Suprapubic skin (tissue), 4 donors: ENCODE data around the gene FAM81B. TPM values are rescaled to one million over a fixed set of nuclear protein-coding genes. Genes with fewer than 3 reads are reported as not detected.

Experiments
- DNase-seq, 2 donors: peaks; one replicate each; pipeline ENCODE4 v3.0.0-alpha.2; 2019; ENCODE audit warnings: low spot score in 2 of 2
- H3K27ac ChIP-seq: fragments of 200-600 bp; sonication (generic); one replicate; pipeline ENCODE4 v1.5.1; 2019
- H3K27me3 ChIP-seq: fragments of 200-600 bp; sonication (generic); one replicate; pipeline ENCODE4 v1.5.1; 2019
- H3K36me3 ChIP-seq: fragments of 200-600 bp; sonication (generic); one replicate; pipeline ENCODE4 v1.5.1; 2019
- H3K4me1 ChIP-seq: fragments of 200-600 bp; sonication (generic); one replicate; pipeline ENCODE4 v1.5.1; 2019
- H3K4me3 ChIP-seq: fragments of 200-600 bp; sonication (generic); one replicate; pipeline ENCODE4 v1.5.1; 2019; ENCODE audit warnings: mild to moderate bottlenecking
- H3K9me3 ChIP-seq: fragments of 200-600 bp; sonication (generic); one replicate; pipeline ENCODE4 v1.5.1; 2019
- CTCF ChIP-seq, 2 donors: fragments of 200-600 bp in 1 of 2; fragments of 450-650 bp in 1 of 2; sonication (generic) in 1 of 2; IDR thresholded peaks; one replicate each; pipeline ENCODE4 v1.5.1; 2016 to 2019; ENCODE audit warnings: antibody characterized with exemption in 2 of 2, mild to moderate bottlenecking in 1 of 2, moderate library complexity in 1 of 2
- EP300 ChIP-seq: sonication (generic); formaldehyde crosslinking; IDR thresholded peaks from one replicate; pipeline ENCODE4 v1.6.1; 2017; ENCODE audit warnings: antibody characterized with exemption
- POLR2A ChIP-seq, 2 donors: fragments of 450-650 bp; IDR thresholded peaks; one replicate each; pipeline ENCODE4 v1.6.1; 2017; ENCODE audit warnings: antibody characterized with exemption in 2 of 2, mild to moderate bottlenecking in 2 of 2, moderate library complexity in 2 of 2
- POLR2AphosphoS5 ChIP-seq, 3 donors: sonication (generic); formaldehyde crosslinking; IDR thresholded peaks; one replicate each; pipeline ENCODE4 v1.6.1; 2017; ENCODE audit warnings: antibody characterized with exemption in 3 of 3
- WGBS: methylation state at CpG from one replicate; pipeline ENCODE4 v1.1.5; 2018; 5-methylcytosine and 5-hydroxymethylcytosine counted together
- total RNA-seq, 4 donors: library from RNA; depleted of rRNA; stranded (reverse); fragments of >200 nt; gene quantifications; one replicate each; pipeline ENCODE4 v1.1.0, GENCODE V29; 2016

FAM81B gene
- total RNA-seq, 4 donors from 2014 or later: not detected

GRCh38 chr5:95375591-95375990 lies 15.6 kb upstream of the FAM81B start:
- no peaks in the 10 kb centered on the region for H3K36me3 ChIP-seq
- no peaks in the 10 kb centered on the region for H3K9me3 ChIP-seq
- no peak overlapping the region for H3K27ac ChIP-seq
- H3K4me1 ChIP-seq: no peaks in the 10 kb centered on the region
- H3K4me3 ChIP-seq: no peak overlapping the region
- no peak for DNase-seq
- no peaks in the 10 kb centered on the region for H3K27me3 ChIP-seq
- no peak for TF ChIP-seq EP300
- no peak for TF ChIP-seq POLR2AphosphoS5 (IDR thresholded peaks at IDR 0.05)
- TF ChIP-seq POLR2A (IDR thresholded peaks at IDR 0.05): no peak
- TF ChIP-seq CTCF (IDR thresholded peaks at IDR 0.05): no peak
- WGBS: 66% methylated on average over 4 of the region's 4 CpGs

- TF ChIP-seq EP300 (no peak), POLR2AphosphoS5 (IDR thresholded peaks at IDR 0.05) (no peak), POLR2A (IDR thresholded peaks at IDR 0.05) (no peak), CTCF (IDR thresholded peaks at IDR 0.05) (no peak)
- no peaks in the 10 kb centered on the region for H3K9me3 ChIP-seq
- 59% methylated on average over 2 of the region's 2 CpGs for WGBS
- H3K4me3 ChIP-seq: no peak overlapping the region
- H3K36me3 ChIP-seq: no peaks in the 10 kb centered on the region
- H3K27me3 ChIP-seq: no peaks in the 10 kb centered on the region
- H3K4me1 ChIP-seq: no peaks in the 10 kb centered on the region
- H3K27ac ChIP-seq: no peak overlapping the region
- no peak for DNase-seq
These were observed 12.0 kb upstream of the FAM81B start for GRCh38 chr5:95379133-95379532.

GRCh38 chr5:95380103-95380628 lies 11.0 kb upstream of the FAM81B start:
- H3K36me3 ChIP-seq: no peaks in the 10 kb centered on the region
- TF ChIP-seq POLR2AphosphoS5 (IDR thresholded peaks at IDR 0.05) (no peak), CTCF (IDR thresholded peaks at IDR 0.05) (no peak), EP300 (no peak), POLR2A (IDR thresholded peaks at IDR 0.05) (no peak)
- H3K27me3 ChIP-seq: no peaks in the 10 kb centered on the region
- no peaks in the 10 kb centered on the region for H3K4me1 ChIP-seq
- no peak for DNase-seq
- no peak overlapping the region for H3K4me3 ChIP-seq
- H3K27ac ChIP-seq: no peak overlapping the region
- WGBS: 89% methylated on average over 5 of the region's 5 CpGs
- no peaks in the 10 kb centered on the region for H3K9me3 ChIP-seq

- WGBS: 40% methylated on average over 4 of the region's 4 CpGs
- TF ChIP-seq EP300 (no peak), POLR2AphosphoS5 (IDR thresholded peaks at IDR 0.05) (no peak), CTCF (IDR thresholded peaks at IDR 0.05) (no peak), POLR2A (IDR thresholded peaks at IDR 0.05) (no peak)
- Histone ChIP-seq H3K36me3 (no peaks in the 10 kb centered on the region), H3K9me3 (no peaks in the 10 kb centered on the region), H3K27me3 (no peaks in the 10 kb centered on the region), H3K4me3 (no peak overlapping the region), H3K27ac (no peak overlapping the region), H3K4me1 (no peaks in the 10 kb centered on the region)
- no peak for DNase-seq
These were observed 8.4 kb upstream of the FAM81B start for GRCh38 chr5:95382801-95383200.

- H3K27me3 ChIP-seq: no peaks in the 10 kb centered on the region
- H3K27ac ChIP-seq: no peak overlapping the region
- no peaks in the 10 kb centered on the region for H3K9me3 ChIP-seq
- no peak overlapping the region for H3K4me3 ChIP-seq
- DNase-seq: no peak
- H3K4me1 ChIP-seq: no peaks in the 10 kb centered on the region
- no peak for TF ChIP-seq EP300
- TF ChIP-seq POLR2AphosphoS5 (IDR thresholded peaks at IDR 0.05): no peak
- TF ChIP-seq CTCF (IDR thresholded peaks at IDR 0.05): no peak
- TF ChIP-seq POLR2A (IDR thresholded peaks at IDR 0.05): no peak
- H3K36me3 ChIP-seq: no peaks in the 10 kb centered on the region
- WGBS: 72% methylated on average over 5 of the region's 5 CpGs
These were observed 6.5 kb upstream of the FAM81B start for GRCh38 chr5:95384485-95385213.
